Stomach (tissue), 4 donors: ENCODE data around the gene STK24.

Experiments used
- CTCF ChIP-seq, 7 experiments: fragments of 450-650 bp in 4 of 7; fragments of 200-600 bp in 3 of 7; sonication (generic) in 3 of 7; IDR thresholded peaks; one replicate each; pipeline ENCODE4 v1.5.1; 2016 to 2019; ENCODE audit warnings: antibody characterized with exemption in 7 of 7, control low read depth in 2 of 7, mild to moderate bottlenecking in 1 of 7
- EP300 ChIP-seq: sonication (generic); formaldehyde crosslinking; IDR thresholded peaks from one replicate; pipeline ENCODE4 v1.6.1; 2017; ENCODE audit warnings: antibody characterized with exemption

- TF ChIP-seq EP300: no peak
- no peak for TF ChIP-seq CTCF (IDR thresholded peaks at IDR 0.05)
Observed at GRCh38 chr13:98539666-98540065, 37.2 kb downstream of the STK24 start.
